Heart right ventricle (tissue), 16 donors: Measurements from ENCODE around the gene CTRB2. TPM values are rescaled to one million over a fixed set of nuclear protein-coding genes. Genes with fewer than 3 reads are reported as not detected.

Experiments used
- ATAC-seq, 8 donors: fragments of 200-7000 bp; cut with Tn5 transposase; one replicate each; pipeline ENCODE4 v1.9.1; 2020; ENCODE audit warnings: mild to moderate bottlenecking in 8 of 8, moderate library complexity in 8 of 8, moderate number of reproducible peaks in 1 of 8
- DNase-seq, 2 donors: peaks; one replicate each; pipeline ENCODE4 v3.0.0-alpha.2; 2020
- H3K27ac ChIP-seq, 10 donors: fragments of 200-600 bp; sonication (generic) in 2 of 10; one replicate each; pipeline versions ENCODE4 v1.5.0 to v1.8.0; 2020 to 2022; ENCODE audit warnings: mild to moderate bottlenecking in 3 of 10
- H3K27me3 ChIP-seq, 7 donors: fragments of 200-600 bp; one replicate each; pipeline ENCODE4 v1.8.0; 2021 to 2022; ENCODE audit warnings: mild to moderate bottlenecking in 2 of 7
- H3K36me3 ChIP-seq, 9 donors: fragments of 200-600 bp; sonication (generic) in 1 of 9; one replicate each; pipeline versions ENCODE4 v1.5.0 to v1.8.0; 2020 to 2022; ENCODE audit warnings: mild to moderate bottlenecking in 2 of 9
- H3K4me1 ChIP-seq, 9 donors: fragments of 200-600 bp; sonication (generic) in 1 of 9; one replicate each; pipeline versions ENCODE4 v1.5.0 to v1.8.0; 2020 to 2022; ENCODE audit warnings: mild to moderate bottlenecking in 4 of 9
- H3K4me3 ChIP-seq, 10 donors: fragments of 200-600 bp; sonication (generic) in 2 of 10; one replicate each; pipeline versions ENCODE4 v1.5.0 to v1.8.0; 2020 to 2022; ENCODE audit warnings: mild to moderate bottlenecking in 7 of 10, moderate library complexity in 2 of 10
- H3K9me3 ChIP-seq, 11 donors: fragments of 200-600 bp in 10 of 11; sonication (generic) in 2 of 11; one replicate each; pipeline versions ENCODE4 v1.5.0 to v1.8.0; 2013 to 2022; ENCODE audit warnings: mild to moderate bottlenecking in 2 of 11, control low read depth in 1 of 11, moderate library complexity in 1 of 11
- WGBS, 2 donors: extraction: QIAGEN DNeasy Blood & Tissue Kit; methylation state at CpG; one replicate each; pipeline ENCODE4 v1.1.7; 2013; ENCODE audit warnings: inconsistent platforms in 1 of 2; 5-methylcytosine and 5-hydroxymethylcytosine counted together
- intact Hi-C, 10 donors: fragments of 100-400 bp; cut with DNase I; formaldehyde crosslinking; loops; one replicate each; pipeline versions ENCODE4 v1.11.1 to v1.14.2; 2022
- polyA plus RNA-seq, 2 donors: library from polyadenylated mRNA; stranded (reverse); fragments of 200-250 nt; gene quantifications; one replicate each; pipeline ENCODE4 v1.2.3, GENCODE V29; 2013
- total RNA-seq, 10 donors: library from RNA; stranded (reverse); fragmentation: NEBNext Ultra II Directional in 3 of 10; extraction: Animal tissue kit (Norgen Biotek cat#: 25700) in 3 of 10; gene quantifications; one replicate each; pipeline versions ENCODE4 v1.2.1 to v1.2.4, GENCODE V29; 2021 to 2023
- TF ChIP-seq, protein P1 (sequence below), 9 donors: fragments of 200-600 bp; sonication (generic) in 2 of 9; IDR thresholded peaks; one replicate each; pipeline versions ENCODE4 v1.5.0 to v1.8.0; 2021 to 2022; ENCODE audit warnings: antibody characterized with exemption in 9 of 9, mild to moderate bottlenecking in 5 of 9, moderate library complexity in 1 of 9
- donor health status: Arrhythmogenic right ventricular cardiomyopathy.
- donor health status: ischemic (EF 13 %, LVEDD 7.1; RV severe dilation, severe dysfunction).
- donor health status: healthy with polysubstance abuse.
- donor health status: DM: no; HTN: yes; CAD: no.
- donor health status: DM: no; HTN: no; CAD: no.
- donor health status: ischemic (EF 25% LVEDD 6.9; RV normal size, moderate dysfunction).
- donor health status: ischemic (EF 25% LVEDD 5.7; RV mildly dilated, moderate dysfunction).
- donor health status: healthy.
- donor health status: DM: yes; HTN: yes; CAD: no.
- donor health status: Ischemic cardiomyopathy.
- donor health status: ischemic (EF 35%, LVEDD 5.7; RV mildly dilated, moderate dysfunction).
- donor health status: nonischemic (EF 11% LVEDD 7.7; RV severe dilation, severe dysfunction).
- donor health status: DM: yes; HTN: yes; CAD: no.
- donor health status: PGD.
- donor health status: ischemic (EF 29% LVEDD 5.4; RV normal size, mild dysfunction).
- donor health status: nonischemic (EF 23%, LVEDD 6.1; RV moderate dilation, normal function).

The CTRB2 gene
- total and polyA plus RNA-seq, 12 donors, result 0.42 to 3.8 (median 2.8) TPM; not detected in 4

DNA sequence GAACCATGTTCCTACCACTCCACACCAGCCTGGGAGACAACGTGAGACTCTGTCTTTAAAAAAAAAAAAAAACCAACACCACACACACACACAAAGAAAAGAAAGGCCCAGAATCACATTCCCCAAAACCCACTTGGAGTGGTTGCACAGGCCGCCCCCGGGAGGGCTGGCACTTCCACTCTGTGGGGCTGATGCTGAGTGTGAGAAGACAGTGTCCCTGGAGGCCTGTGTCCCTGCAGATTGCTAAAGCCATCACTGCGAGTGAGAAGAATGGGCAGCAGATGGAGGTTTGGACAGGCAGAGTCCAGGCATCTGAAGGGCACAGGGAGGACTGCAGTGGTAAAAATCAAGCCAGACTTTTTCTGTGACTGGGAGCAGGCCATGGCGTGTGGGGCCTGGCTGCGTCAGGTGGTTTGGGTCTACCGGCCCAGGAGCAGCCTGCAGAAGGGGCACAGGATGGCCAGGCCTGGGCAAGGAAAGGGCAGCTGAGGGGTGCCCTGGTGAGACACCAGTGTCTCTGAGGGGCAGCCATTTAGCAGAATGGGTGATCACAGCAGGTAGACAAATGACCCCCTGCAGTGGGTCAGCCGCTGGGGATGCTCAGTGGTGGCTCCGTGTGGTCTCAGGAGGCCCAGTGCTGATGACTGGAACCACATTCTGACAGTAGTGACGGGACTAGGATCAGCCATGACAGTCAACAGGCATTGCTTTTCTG is 13.1 kb downstream of the CTRB2 start:
- H3K36me3 ChIP-seq, result no peaks in the 10 kb centered on the region
- H3K4me1 ChIP-seq, result peaks cover 0 to 8% (median 3%) of the 10 kb centered on the region in 9 donors
- TF ChIP-seq, protein P1, sequence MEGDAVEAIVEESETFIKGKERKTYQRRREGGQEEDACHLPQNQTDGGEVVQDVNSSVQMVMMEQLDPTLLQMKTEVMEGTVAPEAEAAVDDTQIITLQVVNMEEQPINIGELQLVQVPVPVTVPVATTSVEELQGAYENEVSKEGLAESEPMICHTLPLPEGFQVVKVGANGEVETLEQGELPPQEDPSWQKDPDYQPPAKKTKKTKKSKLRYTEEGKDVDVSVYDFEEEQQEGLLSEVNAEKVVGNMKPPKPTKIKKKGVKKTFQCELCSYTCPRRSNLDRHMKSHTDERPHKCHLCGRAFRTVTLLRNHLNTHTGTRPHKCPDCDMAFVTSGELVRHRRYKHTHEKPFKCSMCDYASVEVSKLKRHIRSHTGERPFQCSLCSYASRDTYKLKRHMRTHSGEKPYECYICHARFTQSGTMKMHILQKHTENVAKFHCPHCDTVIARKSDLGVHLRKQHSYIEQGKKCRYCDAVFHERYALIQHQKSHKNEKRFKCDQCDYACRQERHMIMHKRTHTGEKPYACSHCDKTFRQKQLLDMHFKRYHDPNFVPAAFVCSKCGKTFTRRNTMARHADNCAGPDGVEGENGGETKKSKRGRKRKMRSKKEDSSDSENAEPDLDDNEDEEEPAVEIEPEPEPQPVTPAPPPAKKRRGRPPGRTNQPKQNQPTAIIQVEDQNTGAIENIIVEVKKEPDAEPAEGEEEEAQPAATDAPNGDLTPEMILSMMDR (IDR thresholded peaks at IDR 0.05), result no peak
- H3K9me3 ChIP-seq, result no peaks in the 10 kb centered on the region
- 80 to 82% methylated on average over 10 of the region's 10 CpGs for WGBS, 2 donors
- intact Hi-C loops, result loop anchor here in 8 of 10 donors (10.0 kb wide), 4 partner anchors 191 to 571 kb away; partner anchors contain the start of gene TMEM170A (in 1 of the 8)
- H3K27ac ChIP-seq, result no peak overlapping the region
- ATAC-seq, result no peak
- H3K27me3 ChIP-seq, result peaks cover 0 to 24% (median 13%) of the 10 kb centered on the region in 7 donors
- no peak for DNase-seq
- H3K4me3 ChIP-seq, result no peak overlapping the region

DNA sequence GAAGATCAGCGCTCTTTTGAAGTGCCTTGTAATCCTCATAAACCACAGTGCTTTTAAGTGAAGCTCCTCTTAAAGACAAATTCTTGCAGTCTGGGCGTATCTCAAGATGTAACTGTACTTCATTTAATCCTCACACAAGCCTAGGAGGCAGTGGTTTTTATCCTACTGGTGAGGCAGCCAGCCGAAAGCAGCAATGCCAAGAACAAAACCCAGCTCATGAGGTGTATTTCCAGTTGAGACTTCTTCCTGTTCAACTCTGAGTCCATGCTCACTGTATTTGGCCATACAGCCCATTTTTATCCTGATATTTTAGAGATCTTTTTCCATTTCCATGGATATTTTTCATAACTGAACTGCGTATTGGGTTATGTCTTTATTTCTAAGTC is 13.7 kb downstream of the CTRB2 start:
- Histone ChIP-seq H3K9me3 (no peaks in the 10 kb centered on the region), H3K27ac (no peak overlapping the region), H3K4me3 (no peak overlapping the region), H3K36me3 (no peaks in the 10 kb centered on the region), H3K27me3 (peaks cover 0 to 19% (median 11%) of the 10 kb centered on the region in 7 donors), H3K4me1 (peaks cover 0 to 5% (median 3%) of the 10 kb centered on the region in 9 donors)
- WGBS, 2 donors, result 92 to 94% methylated on average over 4 of the region's 4 CpGs
- intact Hi-C loops, result loop anchor here in 8 of 10 donors (10.0 kb wide), 4 partner anchors 192 to 572 kb away; partner anchors contain the start of gene TMEM170A (in 1 of the 8)
- ATAC-seq (no peak), DNase-seq (no peak)
- TF ChIP-seq, protein P1 (IDR thresholded peaks at IDR 0.05), result no peak

DNA sequence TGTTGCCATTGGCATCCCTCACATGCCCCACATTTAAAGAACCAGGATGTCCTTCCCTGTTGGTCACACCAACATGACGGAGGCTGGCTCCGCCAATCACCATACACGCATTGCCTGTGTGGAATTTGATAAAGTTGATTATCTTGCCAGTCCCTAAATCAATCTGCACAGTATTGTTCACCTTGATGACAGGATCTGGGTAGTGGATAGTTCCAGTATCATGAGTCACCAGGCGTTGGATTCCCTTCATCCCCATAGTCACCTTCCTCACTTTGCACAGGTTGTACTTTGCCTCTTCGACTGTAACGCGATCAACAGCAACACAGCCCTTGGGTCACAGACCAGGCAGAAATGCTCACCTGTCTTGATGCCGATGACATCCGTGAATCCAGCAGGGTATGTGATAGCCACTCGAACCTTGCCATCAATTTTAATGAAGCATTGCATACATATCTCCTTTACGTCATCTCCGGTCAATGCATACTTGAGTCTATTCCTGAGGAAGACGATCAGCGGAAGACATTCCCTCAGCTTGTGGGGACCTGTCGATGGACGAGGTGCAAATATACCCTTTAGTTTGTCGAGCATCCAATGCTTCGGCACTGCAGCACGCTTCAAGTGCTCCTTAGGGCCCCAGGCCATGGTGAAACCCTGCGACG is 14.2 kb downstream of the CTRB2 start:
- intact Hi-C loops, result loop anchor here in 8 of 10 donors (10.0 kb wide), 4 partner anchors 192 to 572 kb away; partner anchors contain the start of gene TMEM170A (in 1 of the 8)
- Histone ChIP-seq H3K4me3 (no peak overlapping the region), H3K9me3 (peaks cover 0 to 3% (median 0%) of the 10 kb centered on the region in 11 donors), H3K4me1 (no peaks in the 10 kb centered on the region), H3K27ac (no peak overlapping the region), H3K27me3 (peaks cover 0 to 18% (median 6%) of the 10 kb centered on the region in 7 donors), H3K36me3 (no peaks in the 10 kb centered on the region)
- DNase-seq, result no peak
- TF ChIP-seq, protein P1 (IDR thresholded peaks at IDR 0.05), result no peak
- 89 to 93% methylated on average over 21 of the region's 21 CpGs for WGBS, 2 donors
- no peak for ATAC-seq

DNA sequence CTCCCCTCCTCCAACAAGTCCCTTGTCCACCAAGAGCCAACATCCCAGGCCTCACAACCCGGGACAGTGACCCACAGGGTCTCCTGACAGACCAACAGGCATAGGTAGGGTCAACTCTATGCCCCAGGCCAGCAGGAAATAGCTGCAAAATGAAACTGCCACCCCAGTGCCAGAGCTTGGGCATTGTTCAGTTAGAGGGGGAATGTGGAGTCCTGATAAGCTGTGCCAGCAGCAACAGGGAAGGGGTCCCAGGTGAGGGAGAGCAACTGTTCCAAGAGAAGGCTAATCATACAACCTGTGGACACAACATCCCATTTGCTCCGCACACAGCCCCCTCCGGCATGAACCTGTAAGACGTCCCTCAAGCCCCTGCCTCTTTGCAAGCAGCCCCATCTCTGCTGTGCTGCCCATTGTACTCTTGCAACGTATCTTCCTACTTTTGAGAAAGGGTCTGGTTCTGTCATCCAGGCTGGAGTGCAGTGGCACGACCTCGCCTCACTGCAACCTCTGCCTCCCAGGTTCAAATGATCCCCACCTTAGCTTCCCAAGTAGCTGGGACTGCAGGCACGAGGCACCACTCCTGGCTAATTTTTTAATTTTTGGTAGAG is 17.2 kb downstream of the CTRB2 start:
- intact Hi-C loops, result loop anchor here in 8 of 10 donors (10.0 kb wide), 4 partner anchors 195 to 575 kb away; partner anchors contain the start of gene TMEM170A (in 1 of the 8)
- no peak for ATAC-seq
- Histone ChIP-seq H3K27ac (no peak overlapping the region), H3K9me3 (peaks cover 0 to 5% (median 0%) of the 10 kb centered on the region in 11 donors), H3K4me1 (no peaks in the 10 kb centered on the region), H3K36me3 (no peaks in the 10 kb centered on the region), H3K27me3 (no peaks in the 10 kb centered on the region), H3K4me3 (no peak overlapping the region)
- TF ChIP-seq, protein P1 (IDR thresholded peaks at IDR 0.05), result no peak
- WGBS, 2 donors, result 81 to 84% methylated on average over 8 of the region's 8 CpGs
- no peak for DNase-seq
